ENCODE results near the gene C10orf67. TPM values are rescaled to one million over a fixed set of nuclear protein-coding genes. Genes with fewer than 3 reads are reported as not detected.

C10orf67 gene
- total RNA-seq, 1 donor from 2014 or later = 1.6 TPM

- TF ChIP-seq CTCF (IDR thresholded peaks at IDR 0.05) = no peak
- no peaks in the 10 kb centered on the region for H3K4me1 ChIP-seq
- no peaks in the 10 kb centered on the region for H3K9me3 ChIP-seq
- H3K27ac ChIP-seq = no peak overlapping the region
- no peaks in the 10 kb centered on the region for H3K36me3 ChIP-seq
- no peak overlapping the region for H3K4me3 ChIP-seq
- peaks cover 79% of the 10 kb centered on the region for H3K27me3 ChIP-seq
- no peak for DNase-seq
- intact Hi-C loops (cut with DNase I) = no loop called here
- no peak for ATAC-seq
These were observed 143.5 kb downstream of the C10orf67 start for GRCh38 chr10:23200997-23201652.

GRCh38 chr10:23200586-23200985, 144.0 kb downstream of the C10orf67 start:
- Histone ChIP-seq H3K27me3 (peaks cover 80% of the 10 kb centered on the region), H3K4me1 (no peaks in the 10 kb centered on the region), H3K4me3 (no peak overlapping the region), H3K36me3 (no peaks in the 10 kb centered on the region), H3K27ac (no peak overlapping the region), H3K9me3 (no peaks in the 10 kb centered on the region)
- DNase-seq (no peak), ATAC-seq (no peak)
- no peak for TF ChIP-seq CTCF (IDR thresholded peaks at IDR 0.05)
- intact Hi-C loops (cut with DNase I) = no loop called here

- TF ChIP-seq CTCF (IDR thresholded peaks at IDR 0.05) = no peak
- Histone ChIP-seq H3K4me3 (no peak overlapping the region), H3K4me1 (no peaks in the 10 kb centered on the region), H3K9me3 (no peaks in the 10 kb centered on the region), H3K36me3 (no peaks in the 10 kb centered on the region), H3K27me3 (peaks cover 82% of the 10 kb centered on the region), H3K27ac (no peak overlapping the region)
- ATAC-seq (no peak), DNase-seq (no peak)
- intact Hi-C loops (cut with DNase I) = no loop called here
These were observed 144.7 kb downstream of the C10orf67 start for GRCh38 chr10:23199768-23200511.

GRCh38 chr10:23198940-23199767, 145.4 kb downstream of the C10orf67 start:
- Histone ChIP-seq H3K4me3 (no peak overlapping the region), H3K27ac (no peak overlapping the region), H3K27me3 (peaks cover 82% of the 10 kb centered on the region), H3K4me1 (no peaks in the 10 kb centered on the region), H3K36me3 (no peaks in the 10 kb centered on the region), H3K9me3 (no peaks in the 10 kb centered on the region)
- ATAC-seq = no peak
- intact Hi-C loops (cut with DNase I) = no loop called here
- no peak for DNase-seq
- TF ChIP-seq CTCF (IDR thresholded peaks at IDR 0.05) = no peak

GRCh38 chr10:23198610-23198939, 146.0 kb downstream of the C10orf67 start:
- Histone ChIP-seq H3K4me3 (no peak overlapping the region), H3K4me1 (no peaks in the 10 kb centered on the region), H3K36me3 (no peaks in the 10 kb centered on the region), H3K9me3 (no peaks in the 10 kb centered on the region), H3K27me3 (peaks cover 82% of the 10 kb centered on the region), H3K27ac (no peak overlapping the region)
- no peak for TF ChIP-seq CTCF (IDR thresholded peaks at IDR 0.05)
- DNase-seq = no peak
- ATAC-seq = no peak
- intact Hi-C loops (cut with DNase I) = no loop called here

Data from upper lobe of right lung (tissue), 1 donor.